NT2/D1 (cell line): ENCODE measurements around the gene NUBP1.
"Not testable (repeated sequence)": the region's sequence is repeated elsewhere in the genome, so short reads cannot be mapped to it uniquely, and the experiment has no call there.

Source experiments
- DNase-seq: peaks from one replicate; pipeline ENCODE4 v3.0.0-alpha.2; 2011; ENCODE audit warnings: low read depth, low spot score
- H3K27me3 ChIP-seq: 2 replicates; pipeline ENCODE4 v1.6.0; 2011; ENCODE audit warnings: mild to moderate bottlenecking; ENCODE audit not compliant: insufficient read length, insufficient read depth
- H3K36me3 ChIP-seq: 2 replicates; pipeline ENCODE4 v1.6.1; 2011; ENCODE audit warnings: mild to moderate bottlenecking, low read length, mixed read lengths; ENCODE audit not compliant: insufficient read depth, insufficient read length
- H3K4me1 ChIP-seq: 2 replicates; pipeline ENCODE4 v1.5.1; 2011; ENCODE audit not compliant: insufficient read depth, insufficient read length
- H3K4me3 ChIP-seq: 2 replicates; pipeline ENCODE4 v1.5.1; 2011; ENCODE audit warnings: low read depth; ENCODE audit not compliant: insufficient read length
- H3K9ac ChIP-seq: 2 replicates; pipeline ENCODE4 v1.6.0; 2011; ENCODE audit warnings: low read depth; ENCODE audit not compliant: insufficient read length
- H3K9me3 ChIP-seq: 2 replicates; pipeline ENCODE4 v1.5.1; 2011; ENCODE audit warnings: mild to moderate bottlenecking, low read length; ENCODE audit not compliant: insufficient read depth
- SUZ12 ChIP-seq: IDR thresholded peaks from 2 replicates; pipeline ENCODE4 v1.6.1; 2011; ENCODE audit not compliant: insufficient read length, insufficient read depth; ENCODE audit errors: extremely low read depth
- YY1 ChIP-seq: IDR thresholded peaks from 2 replicates; pipeline ENCODE4 v1.6.1; 2011; ENCODE audit not compliant: insufficient read length, insufficient read depth
- ZNF274 ChIP-seq: IDR thresholded peaks from 2 replicates; pipeline ENCODE4 v1.6.1; 2011; ENCODE audit warnings: mild to moderate bottlenecking, low read depth, low read length

Gene NUBP1

GRCh38 chr16:10780628-10781027 lies 37.0 kb downstream of the NUBP1 start:
- Histone ChIP-seq H3K36me3 (no peaks in the 10 kb centered on the region), H3K9me3 (no peaks in the 10 kb centered on the region; the same call in 1 of the 2 replicates), H3K27me3 (no peaks in the 10 kb centered on the region), H3K4me3 (no peak overlapping the region), H3K4me1 (no peaks in the 10 kb centered on the region), H3K9ac (no peak overlapping the region)
- no peak for DNase-seq
- TF ChIP-seq YY1 (no peak), SUZ12 (no peak), ZNF274 (no peak)

GRCh38 chr16:10782628-10783027 lies 39.0 kb downstream of the NUBP1 start:
- Histone ChIP-seq H3K4me1 (peaks cover 4% of the 10 kb centered on the region), H3K4me3 (no peak overlapping the region), H3K9me3 (no peaks in the 10 kb centered on the region; the same call in 1 of the 2 replicates), H3K36me3 (no peaks in the 10 kb centered on the region), H3K9ac (no peak overlapping the region), H3K27me3 (no peaks in the 10 kb centered on the region)
- DNase-seq, result no peak
- TF ChIP-seq SUZ12 (no peak), YY1 (no peak), ZNF274 (no peak)

GRCh38 chr16:10787304-10787703 lies 43.7 kb downstream of the NUBP1 start:
- DNase-seq, result no peak
- Histone ChIP-seq H3K4me3 (no peak overlapping the region), H3K9me3 (peaks cover 12% of the 10 kb centered on the region; the same call in 1 of the 2 replicates), H3K9ac (no peak overlapping the region), H3K27me3 (no peaks in the 10 kb centered on the region), H3K4me1 (peaks cover 4% of the 10 kb centered on the region), H3K36me3 (no peaks in the 10 kb centered on the region)
- no peak for TF ChIP-seq YY1
- TF ChIP-seq ZNF274, result no peak
- no peak for TF ChIP-seq SUZ12

GRCh38 chr16:10788630-10789029 lies 45.0 kb downstream of the NUBP1 start:
- not testable (repeated sequence) for H3K27me3 ChIP-seq, H3K9ac ChIP-seq, H3K4me3 ChIP-seq, H3K4me1 ChIP-seq, DNase-seq, H3K36me3 ChIP-seq
- H3K9me3 ChIP-seq, result peaks cover 12% of the 10 kb centered on the region; the same call in 1 of the 2 replicates

GRCh38 chr16:10791048-10791447 lies 47.4 kb downstream of the NUBP1 start:
- H3K9ac ChIP-seq, result no peak overlapping the region
- H3K27me3 ChIP-seq, result no peaks in the 10 kb centered on the region
- peaks cover 4% of the 10 kb centered on the region for H3K4me1 ChIP-seq
- H3K36me3 ChIP-seq, result no peaks in the 10 kb centered on the region
- no peak for TF ChIP-seq SUZ12
- no peak for DNase-seq
- no peak overlapping the region for H3K4me3 ChIP-seq
- peaks cover 12% of the 10 kb centered on the region; the same call in 1 of the 2 replicates for H3K9me3 ChIP-seq

- no peak for DNase-seq
- Histone ChIP-seq H3K9me3 (no peaks in the 10 kb centered on the region; the same call in 1 of the 2 replicates), H3K36me3 (no peaks in the 10 kb centered on the region), H3K9ac (no peak overlapping the region), H3K4me1 (no peaks in the 10 kb centered on the region), H3K4me3 (no peak overlapping the region), H3K27me3 (no peaks in the 10 kb centered on the region)
- no peak for TF ChIP-seq ZNF274
- TF ChIP-seq SUZ12, result no peak
- no peak for TF ChIP-seq YY1
These were observed 56.1 kb downstream of the NUBP1 start for GRCh38 chr16:10799736-10800135.

GRCh38 chr16:10805334-10805733 lies 61.7 kb downstream of the NUBP1 start:
- TF ChIP-seq SUZ12 (no peak), ZNF274 (no peak), YY1 (no peak)
- H3K9me3 ChIP-seq, result peaks cover 10% of the 10 kb centered on the region; the same call in 1 of the 2 replicates
- H3K4me1 ChIP-seq, result no peaks in the 10 kb centered on the region
- H3K27me3 ChIP-seq, result no peaks in the 10 kb centered on the region
- H3K36me3 ChIP-seq, result no peaks in the 10 kb centered on the region
- no peak for DNase-seq
- H3K4me3 ChIP-seq, result no peak overlapping the region
- H3K9ac ChIP-seq, result no peak overlapping the region

- Histone ChIP-seq H3K36me3 (no peaks in the 10 kb centered on the region), H3K4me1 (no peaks in the 10 kb centered on the region), H3K9ac (no peak overlapping the region), H3K4me3 (no peak overlapping the region), H3K9me3 (peaks cover 10% of the 10 kb centered on the region; the same call in 1 of the 2 replicates), H3K27me3 (no peaks in the 10 kb centered on the region)
- TF ChIP-seq ZNF274 (no peak), SUZ12 (no peak), YY1 (no peak)
- DNase-seq, result no peak
These were observed 63.1 kb downstream of the NUBP1 start for GRCh38 chr16:10806698-10807097.
